NT2/D1 (cell line): ENCODE measurements around the gene CSKMT.

Experiments used
- SUZ12 ChIP-seq: IDR thresholded peaks from 2 replicates; pipeline ENCODE4 v1.6.1; 2011; ENCODE audit not compliant: insufficient read length, insufficient read depth; ENCODE audit errors: extremely low read depth
- YY1 ChIP-seq: IDR thresholded peaks from 2 replicates; pipeline ENCODE4 v1.6.1; 2011; ENCODE audit not compliant: insufficient read length, insufficient read depth
- ZNF274 ChIP-seq: IDR thresholded peaks from 2 replicates; pipeline ENCODE4 v1.6.1; 2011; ENCODE audit warnings: mild to moderate bottlenecking, low read depth, low read length

GRCh38 chr11:62705880-62706849 is 41.1 kb downstream of the CSKMT start:
- TF ChIP-seq YY1, result no peak
- TF ChIP-seq SUZ12, result no peak
- TF ChIP-seq ZNF274, result no peak
